Upper lobe of left lung (tissue), 6 donors: ENCODE measurements around the gene RUNDC1. TPM values are rescaled to one million over a fixed set of nuclear protein-coding genes. Genes with fewer than 3 reads are reported as not detected.
A peak's percentile ranks its signal among the peaks of the same experiment; 100 is the strongest.

ENCODE experiments used
- ATAC-seq, 2 donors: fragments of 200-7000 bp; cut with Tn5 transposase; one replicate each; pipeline ENCODE4 v1.9.1; 2022; ENCODE audit warnings: mild to moderate bottlenecking in 2 of 2, moderate library complexity in 2 of 2; ENCODE audit not compliant: low FRiP score in 2 of 2
- DNase-seq, 2 donors: peaks; one replicate each; pipeline ENCODE4 v3.0.0-alpha.2; 2019 to 2020
- H3K27ac ChIP-seq, 4 donors: fragments of 200-600 bp; sonication (generic); one replicate each; pipeline ENCODE4 v1.5.1; 2016 to 2019
- H3K27me3 ChIP-seq, 4 donors: fragments of 200-600 bp; sonication (generic); one replicate each; pipeline ENCODE4 v1.5.1; 2017 to 2019
- H3K36me3 ChIP-seq, 4 donors: fragments of 200-600 bp; sonication (generic); one replicate each; pipeline ENCODE4 v1.5.1; 2016 to 2019
- H3K4me1 ChIP-seq, 4 donors: fragments of 200-600 bp; sonication (generic); one replicate each; pipeline ENCODE4 v1.5.1; 2018 to 2019
- H3K4me3 ChIP-seq, 4 donors: fragments of 200-600 bp; sonication (generic); one replicate each; pipeline ENCODE4 v1.5.1; 2017 to 2019; ENCODE audit warnings: mild to moderate bottlenecking in 2 of 4, moderate library complexity in 1 of 4
- H3K9me3 ChIP-seq, 4 donors: fragments of 200-600 bp; sonication (generic); one replicate each; pipeline ENCODE4 v1.5.1; 2018 to 2019
- EP300 ChIP-seq, 4 donors: sonication (generic); formaldehyde crosslinking; IDR thresholded peaks; one replicate each; pipeline ENCODE4 v1.5.1; 2017; ENCODE audit warnings: antibody characterized with exemption in 4 of 4, control low read depth in 2 of 4
- POLR2A ChIP-seq, 4 donors: fragments of 450-650 bp; IDR thresholded peaks; one replicate each; pipeline ENCODE4 v1.5.1; 2016 to 2017; ENCODE audit warnings: antibody characterized with exemption in 4 of 4, mild to moderate bottlenecking in 2 of 4
- POLR2AphosphoS5 ChIP-seq, 2 donors: sonication (generic); formaldehyde crosslinking; IDR thresholded peaks; one replicate each; pipeline ENCODE4 v1.5.1; 2017; ENCODE audit warnings: antibody characterized with exemption in 2 of 2
- WGBS, 2 donors: methylation state at CpG; one replicate each; pipeline ENCODE4 v1.1.5; 2017 to 2018; 5-methylcytosine and 5-hydroxymethylcytosine counted together
- total RNA-seq, 6 donors: library from RNA; depleted of rRNA in 4 of 6; stranded (reverse); fragments of >200 nt in 4 of 6; gene quantifications; one replicate each; pipeline versions ENCODE4 v1.1.0 to v1.2.1, GENCODE V29; 2016 to 2021
- TF ChIP-seq, protein P1 (sequence below), 6 experiments: fragments of 450-650 bp in 4 of 6; fragments of 200-600 bp in 2 of 6; sonication (generic) in 2 of 6; IDR thresholded peaks; one replicate each; pipeline ENCODE4 v1.5.1; 2016 to 2019; ENCODE audit warnings: antibody characterized with exemption in 6 of 6
- donor health status: DM: no; HTN: no; CAD: no; lungs with moderate emphysema.
- donor health status: DM: no; HTN: yes; CAD: no; lungs with severe emphysema.

RUNDC1 gene
- total RNA-seq, 6 donors from 2014 or later, result 13.6 to 26.2 (median 17.5) TPM

- Histone ChIP-seq H3K36me3 (peaks cover 0 to 70% (median 38%) of the 10 kb centered on the region in 4 donors), H3K4me3 (no peak overlapping the region), H3K27ac (peak overlapping the region; percentile 48 to 85 (median 72)), H3K4me1 (peaks cover 61 to 90% (median 80%) of the 10 kb centered on the region in 4 donors), H3K9me3 (no peaks in the 10 kb centered on the region), H3K27me3 (no peaks in the 10 kb centered on the region)
- no peak for DNase-seq
- ATAC-seq, result no peak
- TF ChIP-seq POLR2AphosphoS5 (IDR thresholded peaks at IDR 0.05), result no peak
- WGBS, 2 donors, result 98% methylated on average over 7 of the region's 7 CpGs; no CpG with 5 or more reads in 1 of the 2 donors
Observed at GRCh38 chr17:43016216-43016615, 35.9 kb downstream of the RUNDC1 start.

DNA sequence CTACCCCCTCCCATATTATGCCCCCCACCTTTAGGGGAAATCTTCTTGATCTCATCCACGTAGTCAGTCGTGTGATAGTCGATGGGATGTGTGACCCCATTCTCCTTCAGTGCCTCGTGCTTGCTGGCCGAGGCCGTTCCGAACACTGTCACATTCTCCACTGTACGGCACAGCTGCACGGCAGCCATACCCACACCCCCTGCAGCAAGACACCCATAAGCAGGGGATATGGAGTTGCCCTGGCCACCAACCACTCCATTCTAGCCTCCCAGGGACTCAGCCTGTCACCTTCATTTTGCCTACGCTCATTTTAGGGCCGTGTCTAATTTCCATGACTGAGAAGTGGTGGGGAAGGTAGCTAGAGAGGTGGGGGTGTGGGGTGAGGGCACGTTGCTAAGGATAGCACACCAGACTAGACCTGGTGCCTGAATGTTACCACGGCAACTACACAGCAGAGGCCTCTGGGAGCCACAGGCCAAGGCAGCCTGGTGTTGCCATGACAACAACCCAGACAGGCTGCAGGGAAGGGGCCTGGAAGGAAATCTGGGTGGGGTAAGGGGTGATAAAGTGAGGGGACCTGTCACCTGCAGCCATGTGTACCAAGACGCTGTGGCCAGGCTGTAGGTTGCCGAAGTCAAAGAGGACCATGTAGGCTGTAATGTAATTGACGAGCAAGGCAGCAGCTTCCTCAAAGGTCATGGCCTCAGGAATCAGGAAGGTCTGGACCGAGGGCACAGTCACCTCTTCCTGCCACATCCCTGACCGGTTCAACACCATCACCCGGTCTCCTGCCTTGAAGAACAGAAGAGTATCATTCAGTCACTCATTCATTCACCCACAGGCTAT lies 37.9 kb downstream of the RUNDC1 start:
- ATAC-seq, result no peak
- Histone ChIP-seq H3K4me1 (peaks cover 67 to 82% (median 74%) of the 10 kb centered on the region in 4 donors), H3K4me3 (peak overlapping the region in 1 of 4 donors; percentile 89), H3K27me3 (no peaks in the 10 kb centered on the region), H3K36me3 (peaks cover 0 to 57% (median 31%) of the 10 kb centered on the region in 4 donors), H3K9me3 (no peaks in the 10 kb centered on the region), H3K27ac (peak overlapping the region in 3 of 4 donors; percentile 19 to 97 (median 75))
- 64 to 69% methylated on average over 18 to 19 of the region's 19 CpGs for WGBS, 2 donors
- TF ChIP-seq POLR2AphosphoS5 (IDR thresholded peaks at IDR 0.05) (peak in 1 of 2 donors; percentile 17), EP300 (IDR thresholded peaks at IDR 0.05) (no peak), POLR2A (IDR thresholded peaks at IDR 0.05) (no peak)
- TF ChIP-seq, protein P1, sequence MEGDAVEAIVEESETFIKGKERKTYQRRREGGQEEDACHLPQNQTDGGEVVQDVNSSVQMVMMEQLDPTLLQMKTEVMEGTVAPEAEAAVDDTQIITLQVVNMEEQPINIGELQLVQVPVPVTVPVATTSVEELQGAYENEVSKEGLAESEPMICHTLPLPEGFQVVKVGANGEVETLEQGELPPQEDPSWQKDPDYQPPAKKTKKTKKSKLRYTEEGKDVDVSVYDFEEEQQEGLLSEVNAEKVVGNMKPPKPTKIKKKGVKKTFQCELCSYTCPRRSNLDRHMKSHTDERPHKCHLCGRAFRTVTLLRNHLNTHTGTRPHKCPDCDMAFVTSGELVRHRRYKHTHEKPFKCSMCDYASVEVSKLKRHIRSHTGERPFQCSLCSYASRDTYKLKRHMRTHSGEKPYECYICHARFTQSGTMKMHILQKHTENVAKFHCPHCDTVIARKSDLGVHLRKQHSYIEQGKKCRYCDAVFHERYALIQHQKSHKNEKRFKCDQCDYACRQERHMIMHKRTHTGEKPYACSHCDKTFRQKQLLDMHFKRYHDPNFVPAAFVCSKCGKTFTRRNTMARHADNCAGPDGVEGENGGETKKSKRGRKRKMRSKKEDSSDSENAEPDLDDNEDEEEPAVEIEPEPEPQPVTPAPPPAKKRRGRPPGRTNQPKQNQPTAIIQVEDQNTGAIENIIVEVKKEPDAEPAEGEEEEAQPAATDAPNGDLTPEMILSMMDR (IDR thresholded peaks at IDR 0.05), result no peak
- no peak for DNase-seq

DNA sequence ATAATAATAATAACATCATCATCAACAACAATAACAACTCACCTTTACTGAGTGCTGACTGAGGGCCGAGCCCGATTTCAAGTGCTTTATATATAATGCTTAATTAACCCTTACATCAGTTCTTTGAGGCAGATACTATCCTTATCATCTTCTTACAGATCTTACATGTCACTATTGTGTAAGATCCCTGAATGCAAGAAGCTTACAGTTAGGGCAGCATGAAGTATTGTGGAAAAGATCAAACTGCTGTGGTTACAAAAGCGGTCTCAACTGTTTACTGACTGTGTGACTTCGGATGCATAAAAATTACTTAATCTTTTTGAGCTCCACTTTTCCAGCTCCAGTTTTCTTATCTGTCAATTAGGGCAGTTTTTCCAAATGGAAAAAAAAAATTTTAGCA lies 38.6 kb downstream of the RUNDC1 start:
- H3K36me3 ChIP-seq, result peaks cover 0 to 50% (median 25%) of the 10 kb centered on the region in 4 donors
- DNase-seq, result no peak
- H3K4me3 ChIP-seq, result peak overlapping the region in 1 of 4 donors; percentile 89
- H3K27ac ChIP-seq, result peak overlapping the region in 3 of 4 donors; percentile 75 to 97 (median 77)
- TF ChIP-seq EP300 (IDR thresholded peaks at IDR 0.05) (no peak), POLR2A (IDR thresholded peaks at IDR 0.05) (no peak)
- peaks cover 63 to 78% (median 71%) of the 10 kb centered on the region in 4 donors for H3K4me1 ChIP-seq
- ATAC-seq, result no peak
- H3K27me3 ChIP-seq, result no peaks in the 10 kb centered on the region
- 18 to 22% methylated on average over 4 of the region's 4 CpGs for WGBS, 2 donors
- H3K9me3 ChIP-seq, result no peaks in the 10 kb centered on the region

DNA sequence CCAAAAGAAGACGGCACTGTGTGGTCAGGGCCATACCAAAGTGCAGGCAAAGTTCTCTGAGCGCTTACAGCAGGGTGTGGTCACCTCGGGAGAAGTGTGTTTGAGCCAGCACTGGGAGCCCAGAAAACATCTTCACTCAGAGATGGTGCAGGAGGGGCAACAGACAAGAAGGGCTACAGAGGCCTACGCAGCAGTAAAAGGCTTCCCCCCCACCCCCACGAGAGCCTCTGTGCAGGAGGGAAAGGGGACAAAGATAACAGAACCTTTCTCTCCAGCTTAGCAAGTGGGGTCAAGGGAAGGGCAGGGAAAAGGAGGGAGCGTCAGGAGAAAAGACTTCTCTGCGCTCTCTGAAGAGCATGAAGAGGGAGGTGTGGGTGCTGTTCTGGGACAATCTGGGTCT lies 39.1 kb downstream of the RUNDC1 start:
- Histone ChIP-seq H3K27me3 (no peaks in the 10 kb centered on the region), H3K36me3 (peaks cover 0 to 45% (median 23%) of the 10 kb centered on the region in 4 donors), H3K4me3 (peak overlapping the region in 2 of 4 donors; percentile 20 to 89), H3K9me3 (no peaks in the 10 kb centered on the region), H3K4me1 (peaks cover 60 to 78% (median 69%) of the 10 kb centered on the region in 4 donors), H3K27ac (peak overlapping the region; percentile 66 to 97 (median 76))
- ATAC-seq (no peak), DNase-seq (no peak)
- TF ChIP-seq POLR2A (IDR thresholded peaks at IDR 0.05) (no peak), POLR2AphosphoS5 (IDR thresholded peaks at IDR 0.05) (no peak), EP300 (IDR thresholded peaks at IDR 0.05) (no peak)
- TF ChIP-seq, protein P1 (IDR thresholded peaks at IDR 0.05), result no peak
- 22 to 25% methylated on average over 7 of the region's 7 CpGs for WGBS, 2 donors

- no peaks in the 10 kb centered on the region for H3K27me3 ChIP-seq
- H3K4me1 ChIP-seq, result peaks cover 54 to 78% (median 65%) of the 10 kb centered on the region in 4 donors
- WGBS, 2 donors, result 42 to 56% methylated on average over 5 to 6 of the region's 6 CpGs
- DNase-seq (no peak), ATAC-seq (no peak)
- H3K9me3 ChIP-seq, result no peaks in the 10 kb centered on the region
- TF ChIP-seq EP300 (IDR thresholded peaks at IDR 0.05), result peak in 2 of 4 donors; percentile 37 to 71
- TF ChIP-seq POLR2AphosphoS5 (IDR thresholded peaks at IDR 0.05), result peak; percentile 66 to 75
- TF ChIP-seq POLR2A (IDR thresholded peaks at IDR 0.05), result no peak
- H3K27ac ChIP-seq, result peak overlapping the region; percentile 66 to 97 (median 84)
- peaks cover 0 to 38% (median 18%) of the 10 kb centered on the region in 4 donors for H3K36me3 ChIP-seq
- H3K4me3 ChIP-seq, result peak overlapping the region in 3 of 4 donors; percentile 89 to 100 (median 100)
Observed at GRCh38 chr17:43020030-43020621, 39.8 kb downstream of the RUNDC1 start.
